Thymus (tissue), 11 donors: Measurements from ENCODE around the gene ACE. TPM values are rescaled to one million over a fixed set of nuclear protein-coding genes. Genes with fewer than 3 reads are reported as not detected.

Source experiments
- DNase-seq, 9 donors: peaks; one replicate each; pipeline ENCODE4 v3.0.0-alpha.2; 2013; ENCODE audit warnings: low spot score in 9 of 9, low read depth in 6 of 9, missing footprints in 1 of 9
- H3K27ac ChIP-seq, 2 donors: one replicate each; pipeline ENCODE4 v1.5.1; 2013; ENCODE audit warnings: control low read depth in 1 of 2, low read depth in 1 of 2, low read length in 1 of 2, mild to moderate bottlenecking in 1 of 2, moderate library complexity in 1 of 2
- H3K27me3 ChIP-seq, 2 donors: one replicate each; pipeline ENCODE4 v1.5.1; 2013; ENCODE audit warnings: low read length in 1 of 2; ENCODE audit not compliant: control insufficient read depth in 2 of 2, insufficient read depth in 1 of 2
- H3K36me3 ChIP-seq, 2 donors: one replicate each; pipeline ENCODE4 v1.5.1; 2013; ENCODE audit warnings: low read length in 1 of 2, mild to moderate bottlenecking in 1 of 2, moderate library complexity in 1 of 2; ENCODE audit not compliant: control insufficient read depth in 2 of 2, insufficient read depth in 2 of 2
- H3K4me1 ChIP-seq, 2 donors: one replicate each; pipeline ENCODE4 v1.5.1; 2013; ENCODE audit warnings: low read length in 2 of 2; ENCODE audit not compliant: control insufficient read depth in 2 of 2, insufficient read depth in 2 of 2
- H3K4me3 ChIP-seq, 2 donors: one replicate each; pipeline ENCODE4 v1.5.1; 2013; ENCODE audit warnings: low read length in 2 of 2, control low read depth in 1 of 2, mild to moderate bottlenecking in 1 of 2
- H3K9me3 ChIP-seq, 2 donors: one replicate each; pipeline ENCODE4 v1.5.1; 2013; ENCODE audit warnings: low read length in 1 of 2, mild to moderate bottlenecking in 1 of 2; ENCODE audit not compliant: control insufficient read depth in 2 of 2, insufficient read depth in 1 of 2
- WGBS: extraction: QIAGEN DNeasy Blood & Tissue Kit; methylation state at CpG from one replicate; pipeline ENCODE4 v1.1.7; 2013; 5-methylcytosine and 5-hydroxymethylcytosine counted together
- polyA plus RNA-seq: library from polyadenylated mRNA; stranded (reverse); fragments of 200-250 nt; gene quantifications from one replicate; pipeline ENCODE4 v1.2.3, GENCODE V29; 2013
- total RNA-seq: library from RNA; stranded (reverse); fragments of 120-200 nt; gene quantifications from one replicate; pipeline ENCODE4 v1.2.4, GENCODE V29; 2013
- donor health status: healthy.

Gene ACE
- total and polyA plus RNA-seq, 2 donors, result 0.28 to 1.1 TPM

GRCh38 chr17:63483655-63484575, 7.1 kb downstream of the ACE start:
- Histone ChIP-seq H3K4me1 (no peaks in the 10 kb centered on the region), H3K27me3 (peaks cover 0 to 12% of the 10 kb centered on the region in 2 donors), H3K4me3 (no peak overlapping the region), H3K9me3 (peaks cover 0 to 2% of the 10 kb centered on the region in 2 donors), H3K27ac (no peak overlapping the region), H3K36me3 (no peaks in the 10 kb centered on the region)
- DNase-seq, result no peak
- 98% methylated on average over 16 of the region's 16 CpGs for WGBS

- 95% methylated on average over 12 of the region's 12 CpGs for WGBS
- Histone ChIP-seq H3K4me3 (no peak overlapping the region), H3K4me1 (no peaks in the 10 kb centered on the region), H3K27me3 (no peaks in the 10 kb centered on the region), H3K27ac (no peak overlapping the region), H3K9me3 (peaks cover 0 to 2% of the 10 kb centered on the region in 2 donors), H3K36me3 (no peaks in the 10 kb centered on the region)
- no peak for DNase-seq
These were observed 9.6 kb downstream of the ACE start for GRCh38 chr17:63486317-63487013.

- DNase-seq, result no peak
- Histone ChIP-seq H3K4me1 (no peaks in the 10 kb centered on the region), H3K36me3 (no peaks in the 10 kb centered on the region), H3K27me3 (no peaks in the 10 kb centered on the region), H3K4me3 (no peak overlapping the region), H3K27ac (no peak overlapping the region), H3K9me3 (peaks cover 0 to 2% of the 10 kb centered on the region in 2 donors)
- WGBS, result 95% methylated on average over 11 of the region's 11 CpGs
These were observed 10.1 kb downstream of the ACE start for GRCh38 chr17:63487014-63487339.

- H3K4me3 ChIP-seq, result no peak overlapping the region
- 93% methylated on average over 10 of the region's 10 CpGs for WGBS
- DNase-seq, result no peak
These were observed 12.0 kb downstream of the ACE start for GRCh38 chr17:63488851-63489250.

GRCh38 chr17:63489291-63489690, 12.4 kb downstream of the ACE start:
- no peaks in the 10 kb centered on the region for H3K4me1 ChIP-seq
- WGBS, result 97% methylated on average over 6 of the region's 6 CpGs
- no peak for DNase-seq
- H3K9me3 ChIP-seq, result peaks cover 0 to under 1% of the 10 kb centered on the region in 2 donors
- no peak overlapping the region for H3K4me3 ChIP-seq
- no peaks in the 10 kb centered on the region for H3K36me3 ChIP-seq
- H3K27ac ChIP-seq, result no peak overlapping the region
- H3K27me3 ChIP-seq, result no peaks in the 10 kb centered on the region

More at GRCh38 chr17:63488851-63489250, 12.0 kb downstream of the ACE start:
- no peaks in the 10 kb centered on the region for H3K36me3 ChIP-seq
- no peaks in the 10 kb centered on the region for H3K4me1 ChIP-seq
- H3K27ac ChIP-seq, result no peak overlapping the region
- peaks cover 0 to 2% of the 10 kb centered on the region in 2 donors for H3K9me3 ChIP-seq
- no peaks in the 10 kb centered on the region for H3K27me3 ChIP-seq

GRCh38 chr17:63490329-63490728, 13.5 kb downstream of the ACE start:
- H3K4me3 ChIP-seq, result no peak overlapping the region
- 93% methylated on average over 10 of the region's 10 CpGs for WGBS
- no peak overlapping the region for H3K27ac ChIP-seq
- no peak for DNase-seq
- H3K4me1 ChIP-seq, result no peaks in the 10 kb centered on the region
- no peaks in the 10 kb centered on the region for H3K9me3 ChIP-seq
- no peaks in the 10 kb centered on the region for H3K36me3 ChIP-seq
- no peaks in the 10 kb centered on the region for H3K27me3 ChIP-seq

GRCh38 chr17:63490858-63491400, 14.1 kb downstream of the ACE start:
- no peak for DNase-seq
- no peak overlapping the region for H3K27ac ChIP-seq

GRCh38 chr17:63491413-63491812, 14.6 kb downstream of the ACE start:
- WGBS, result 94% methylated on average over 8 of the region's 8 CpGs
- Histone ChIP-seq H3K27me3 (no peaks in the 10 kb centered on the region), H3K36me3 (no peaks in the 10 kb centered on the region), H3K27ac (no peak overlapping the region), H3K4me3 (no peak overlapping the region), H3K4me1 (no peaks in the 10 kb centered on the region), H3K9me3 (no peaks in the 10 kb centered on the region)
- DNase-seq, result no peak

More at GRCh38 chr17:63490858-63491400, 14.1 kb downstream of the ACE start:
- Histone ChIP-seq H3K27me3 (no peaks in the 10 kb centered on the region), H3K4me3 (no peak overlapping the region), H3K9me3 (no peaks in the 10 kb centered on the region), H3K4me1 (no peaks in the 10 kb centered on the region), H3K36me3 (no peaks in the 10 kb centered on the region)
- 90% methylated on average over 22 of the region's 22 CpGs for WGBS
